GM12878 (cell line): ENCODE data around the gene FOXB1. TPM values are rescaled to one million over a fixed set of nuclear protein-coding genes. Genes with fewer than 3 reads are reported as not detected.

Experiments used
- ATF2 ChIP-seq: IDR thresholded peaks from 2 replicates; pipeline ENCODE4 v1.6.1; 2012; ENCODE audit warnings: low read length, inconsistent platforms
- CBX3 ChIP-seq: fragments of 200-600 bp; sonication (generic); IDR thresholded peaks from 2 replicates; pipeline ENCODE4 v1.6.1; 2016; ENCODE audit warnings: low read depth, borderline replicate concordance
- CUX1 ChIP-seq: IDR thresholded peaks from 2 replicates; pipeline ENCODE4 v1.6.1; 2012; ENCODE audit warnings: improper control_type of control experiment, low read depth, low read length; ENCODE audit not compliant: insufficient replicate concordance
- EP300 ChIP-seq, 2 experiments: fragments of 150-350 bp in 1 of 2; IDR thresholded peaks; 2 replicates each; pipeline ENCODE4 v1.6.1; 2011 to 2012; ENCODE audit warnings: low read depth in 2 of 2, low read length in 2 of 2, borderline replicate concordance in 1 of 2, improper control_type of control experiment in 1 of 2, inconsistent platforms in 1 of 2; ENCODE audit not compliant: control insufficient read depth in 1 of 2
- ETV6 ChIP-seq, 2 experiments: fragments of 450-650 bp in 1 of 2; IDR thresholded peaks in 1 of 2; conservative IDR thresholded peaks in 1 of 2; 2 replicates each; pipeline ENCODE4 v1.6.1; 2014; ENCODE audit warnings: antibody characterized with exemption in 1 of 2, borderline replicate concordance in 1 of 2, low read depth in 1 of 2, mild to moderate bottlenecking in 1 of 2, moderate library complexity in 1 of 2
- IRF5 ChIP-seq: fragments of 450-650 bp; IDR thresholded peaks from 2 replicates; pipeline ENCODE4 v1.6.1; 2017; ENCODE audit warnings: borderline replicate concordance
- PRDM15 ChIP-seq: fragments of 450-650 bp; formaldehyde crosslinking; IDR thresholded peaks from 2 replicates; pipeline ENCODE4 v1.4.0; 2020; ENCODE audit warnings: mild to moderate bottlenecking, moderate library complexity
- SMAD1 ChIP-seq: fragments of 450-650 bp; IDR thresholded peaks from 2 replicates; pipeline ENCODE4 v1.6.1; 2018; ENCODE audit warnings: mild to moderate bottlenecking, low read depth; ENCODE audit not compliant: partially characterized antibody
- polyA plus RNA-seq, 11 experiments: library from polyadenylated mRNA; depleted of rRNA in 4 of 11; unstranded in 6 of 11; stranded (reverse) in 5 of 11; fragments of >200 nt; fragmentation: Nextera tagmentation in 4 of 11; fragmentation: Illumina TruSeq in 1 of 11; extraction: Ambion mirVana in 4 of 11; extraction: Trizol in 1 of 11; gene quantifications; 1 replicate in 1 of 11; 2 replicates in 10 of 11; pipeline versions ENCODE4 v1.2.1 to v1.2.3, GENCODE V29; 2011 to 2016; ENCODE audit warnings: inconsistent platforms in 2 of 11, missing spikeins in 2 of 11, low read depth in 1 of 11
- total RNA-seq, 4 experiments: library from RNA; depleted of rRNA in 3 of 4; stranded (reverse); fragments of >200 nt in 3 of 4; fragmentation: Illumina TruSeq in 1 of 4; extraction: Trizol in 1 of 4; gene quantifications; 2 replicates each; pipeline versions ENCODE4 v1.2.1 to v1.2.3, GENCODE V29; 2013 to 2021

FOXB1 gene
- total and polyA plus RNA-seq, 10 of the 15 experiments (the other 5 are each of a cell fraction or from before 2014, with no cell fraction given): not detected

- TF ChIP-seq PRDM15 (CRISPR knock-in tag): no peak
- no peak for TF ChIP-seq CUX1
- TF ChIP-seq SMAD1: no peak
- TF ChIP-seq CBX3: no peak
- TF ChIP-seq IRF5: no peak
- no peak for TF ChIP-seq ETV6 (conservative IDR thresholded peaks at IDR 0.05 in 1 of 2, IDR thresholded peaks at IDR 0.05 in 1 of 2; ENCODE audit: borderline replicate concordance in 1 of 2, low read depth in 1 of 2)
- TF ChIP-seq ATF2: no peak
- TF ChIP-seq EP300 (IDR thresholded peaks at IDR 0.05; ENCODE audit: borderline replicate concordance in 1 of 2, control insufficient read depth in 1 of 2, low read depth in 2 of 2, low read length in 2 of 2): no peak
These were observed 31.9 kb upstream of the FOXB1 start (continued) for GRCh38 chr15:59972241-59972640.
